Neural cell (in vitro differentiated cells): ENCODE measurements around the gene SLX1A.

Experiments used
- EP300 ChIP-seq: fragments of 450-650 bp; conservative IDR thresholded peaks from 2 replicates; pipeline ENCODE4 v1.6.1; 2014; ENCODE audit warnings: antibody characterized with exemption, mild to moderate bottlenecking, moderate library complexity; ENCODE audit not compliant: poor library complexity, severe bottlenecking
- EZH2 ChIP-seq: fragments of 200-600, 300-800 bp; shearing (Covaris generic), sonication (generic); IDR thresholded peaks from 2 replicates; pipeline ENCODE4 v1.6.1; 2014; ENCODE audit warnings: antibody characterized with exemption, low read length, borderline replicate concordance, mild to moderate bottlenecking; ENCODE audit not compliant: insufficient read depth, poor library complexity, severe bottlenecking
- MXI1 ChIP-seq: fragments of 450-650 bp; conservative IDR thresholded peaks from 2 replicates; pipeline ENCODE4 v1.6.1; 2014; ENCODE audit warnings: antibody characterized with exemption, mild to moderate bottlenecking; ENCODE audit not compliant: poor library complexity, severe bottlenecking
- POLR2AphosphoS5 ChIP-seq: IDR thresholded peaks from 2 replicates; pipeline ENCODE4 v1.6.1; 2012
- RAD21 ChIP-seq: fragments of 450-650 bp; conservative IDR thresholded peaks from 2 replicates; pipeline ENCODE4 v1.6.1; 2014; ENCODE audit warnings: antibody characterized with exemption, mild to moderate bottlenecking, moderate library complexity
- REST ChIP-seq: IDR thresholded peaks from 2 replicates; pipeline ENCODE4 v1.6.1; 2012; ENCODE audit warnings: borderline replicate concordance
- SMC3 ChIP-seq: fragments of 450-650 bp; conservative IDR thresholded peaks from 2 replicates; pipeline ENCODE4 v1.6.1; 2014; ENCODE audit warnings: antibody characterized with exemption, mild to moderate bottlenecking, moderate library complexity; ENCODE audit not compliant: poor library complexity
- TAF1 ChIP-seq: IDR thresholded peaks from 2 replicates; pipeline ENCODE4 v1.6.1; 2012; ENCODE audit warnings: low read depth
- TF ChIP-seq, protein P1 (sequence below): fragments of 450-650 bp; IDR thresholded peaks from 2 replicates; pipeline ENCODE4 v1.5.1; 2014; ENCODE audit warnings: antibody characterized with exemption, mild to moderate bottlenecking, moderate library complexity; ENCODE audit not compliant: poor library complexity, severe bottlenecking

DNA sequence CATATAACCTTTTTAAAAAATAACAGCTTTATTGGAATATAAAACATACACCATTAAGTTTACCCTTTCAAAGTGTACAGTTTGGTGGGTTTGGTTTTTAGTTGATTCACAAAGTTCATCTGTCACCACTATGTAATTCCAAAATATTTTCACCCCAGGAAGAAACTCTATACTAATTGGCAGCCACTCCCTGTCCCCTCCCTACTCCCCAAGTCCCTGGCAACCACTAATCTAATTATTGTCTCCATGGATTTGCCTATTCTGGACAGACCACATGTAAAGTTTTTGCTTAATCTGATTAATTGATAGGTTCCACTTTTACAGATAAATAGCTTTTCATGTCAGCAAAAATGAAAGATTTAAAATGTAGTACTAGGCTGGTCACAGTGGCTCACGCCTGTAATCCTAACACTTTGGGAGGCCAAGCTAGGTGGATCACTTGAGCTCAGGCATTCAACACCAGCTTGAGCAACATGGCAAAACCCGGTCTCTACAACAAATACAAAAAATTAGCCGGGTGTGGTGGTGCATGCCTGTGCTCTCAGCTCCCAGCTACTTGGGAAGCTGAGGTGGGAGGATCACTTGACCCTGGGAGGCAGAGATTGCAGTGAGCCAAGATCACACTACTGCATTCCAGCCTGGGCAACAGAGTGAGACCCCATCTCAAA is 45.7 kb upstream of the SLX1A start:
- TF ChIP-seq, protein P1, sequence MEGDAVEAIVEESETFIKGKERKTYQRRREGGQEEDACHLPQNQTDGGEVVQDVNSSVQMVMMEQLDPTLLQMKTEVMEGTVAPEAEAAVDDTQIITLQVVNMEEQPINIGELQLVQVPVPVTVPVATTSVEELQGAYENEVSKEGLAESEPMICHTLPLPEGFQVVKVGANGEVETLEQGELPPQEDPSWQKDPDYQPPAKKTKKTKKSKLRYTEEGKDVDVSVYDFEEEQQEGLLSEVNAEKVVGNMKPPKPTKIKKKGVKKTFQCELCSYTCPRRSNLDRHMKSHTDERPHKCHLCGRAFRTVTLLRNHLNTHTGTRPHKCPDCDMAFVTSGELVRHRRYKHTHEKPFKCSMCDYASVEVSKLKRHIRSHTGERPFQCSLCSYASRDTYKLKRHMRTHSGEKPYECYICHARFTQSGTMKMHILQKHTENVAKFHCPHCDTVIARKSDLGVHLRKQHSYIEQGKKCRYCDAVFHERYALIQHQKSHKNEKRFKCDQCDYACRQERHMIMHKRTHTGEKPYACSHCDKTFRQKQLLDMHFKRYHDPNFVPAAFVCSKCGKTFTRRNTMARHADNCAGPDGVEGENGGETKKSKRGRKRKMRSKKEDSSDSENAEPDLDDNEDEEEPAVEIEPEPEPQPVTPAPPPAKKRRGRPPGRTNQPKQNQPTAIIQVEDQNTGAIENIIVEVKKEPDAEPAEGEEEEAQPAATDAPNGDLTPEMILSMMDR: no peak
- TF ChIP-seq TAF1 (no peak), EP300 (no peak), RAD21 (no peak), POLR2AphosphoS5 (no peak), REST (no peak), MXI1 (no peak), EZH2 (no peak), SMC3 (no peak)
